K562 treated with DMSO at 1 percent for 12 hours (cell line): Measurements from ENCODE around the gene P2RY4. TPM values are rescaled to one million over a fixed set of nuclear protein-coding genes. Genes with fewer than 3 reads are reported as not detected.

Experiments
- total RNA-seq: library from RNA; unstranded; fragments of 300-600 nt; gene quantifications from 2 replicates; pipeline ENCODE4 v1.2.3, GENCODE V29; 2022; ENCODE audit not compliant: insufficient read depth

Gene P2RY4
- total RNA-seq: not detected in 2 replicates

GRCh38 chrX:70260104-70260503 lies at the start of gene P2RY4:
TSS of gene P2RY4 (minus strand) at chrX:70260204. CDS start at chrX:70259624, 580 bp downstream.

GRCh38 chrX:70289793-70290770 lies 30.1 kb upstream of the P2RY4 start, which contains the start of the genes KIF4A and PDZD11:
TSS of gene KIF4A (plus strand) at chrX:70290104. CDS start at chrX:70290459, 355 bp downstream.
TSS of gene PDZD11 (minus strand) at chrX:70289927. CDS start at chrX:70289341, 586 bp downstream.

GRCh38 chrX:70281951-70282350 lies 21.9 kb upstream of the P2RY4 start, which contains the start of gene RAB41:
TSS of gene RAB41 (plus strand) at chrX:70282172. CDS start at chrX:70282218, 46 bp downstream.

GRCh38 chrX:70268034-70268433 lies 8.0 kb upstream of the P2RY4 start, which contains the start of gene ARR3:
TSS of gene ARR3 (plus strand) at chrX:70268334. CDS start at chrX:70269386, 1,052 bp downstream.

GRCh38 chrX:70234355-70234754 lies 25.6 kb downstream of the P2RY4 start, which contains the start of gene AWAT1:
TSS of gene AWAT1 (plus strand) at chrX:70234655. CDS start at chrX:70234696, 41 bp downstream.

Other genes starting within 250 kb of the P2RY4 start
- gene AWAT2, start 210.3 kb downstream of the P2RY4 start, total RNA-seq: not detected in 2 replicates
- gene OTUD6A, start 197.7 kb downstream of the P2RY4 start, total RNA-seq: 0.52 and 1.2 TPM in 2 replicates
- gene IGBP1, start 126.8 kb downstream of the P2RY4 start, total RNA-seq: 82.0 and 96.0 TPM in 2 replicates
- not detected in 2 replicates for gene DGAT2L6, start 82.7 kb downstream of the P2RY4 start, total RNA-seq
- not detected in 2 replicates for gene AWAT1, start 25.5 kb downstream of the P2RY4 start, total RNA-seq
- not detected in 2 replicates for gene ARR3, start 8.1 kb upstream of the P2RY4 start, total RNA-seq
- not detected in 2 replicates for gene RAB41, start 22.0 kb upstream of the P2RY4 start, total RNA-seq
- gene PDZD11, start 29.7 kb upstream of the P2RY4 start, total RNA-seq: 32.0 and 44.6 TPM in 2 replicates
- gene KIF4A, start 29.9 kb upstream of the P2RY4 start, total RNA-seq: 23.8 and 51.8 TPM in 2 replicates
- not detected in 2 replicates for gene GDPD2, start 163.1 kb upstream of the P2RY4 start, total RNA-seq
- 2.4 and 4.7 TPM in 2 replicates for gene DLG3, start 184.6 kb upstream of the P2RY4 start, total RNA-seq